Tibial artery (tissue), 4 donors: ENCODE data around the gene CYP27B1.
A peak's percentile ranks its signal among the peaks of the same experiment; 100 is the strongest.

Experiments
- DNase-seq, 2 donors: peaks; one replicate each; pipeline ENCODE4 v3.0.0-alpha.2; 2019
- H3K27ac ChIP-seq, 2 donors: fragments of 200-600 bp; sonication (generic) in 1 of 2; 1 replicate in 1 of 2; 2 replicates in 1 of 2; pipeline ENCODE4 v1.5.1; 2018 to 2019; ENCODE audit warnings: mild to moderate bottlenecking in 1 of 2
- H3K27me3 ChIP-seq, 2 donors: fragments of 200-600 bp; sonication (generic) in 1 of 2; one replicate each; pipeline versions ENCODE4 v1.5.1 to v1.6.0; 2016 to 2019
- H3K36me3 ChIP-seq, 3 donors: fragments of 200-600 bp; sonication (generic) in 2 of 3; one replicate each; pipeline ENCODE4 v1.5.1; 2016 to 2019; ENCODE audit warnings: mild to moderate bottlenecking in 2 of 3
- H3K4me1 ChIP-seq, 4 donors: fragments of 200-600 bp; sonication (generic) in 2 of 4; 1 replicate in 3 of 4; 2 replicates in 1 of 4; pipeline ENCODE4 v1.5.1; 2016 to 2019
- H3K4me3 ChIP-seq, 2 donors: fragments of 200-600 bp; sonication (generic) in 1 of 2; 1 replicate in 1 of 2; 2 replicates in 1 of 2; pipeline ENCODE4 v1.5.1; 2018 to 2019; ENCODE audit warnings: mild to moderate bottlenecking in 2 of 2
- H3K9me3 ChIP-seq, 3 donors: fragments of 200-600 bp; sonication (generic) in 1 of 3; one replicate each; pipeline ENCODE4 v1.5.1; 2016 to 2019
- intact Hi-C: fragments of 100-400 bp; cut with DNase I; formaldehyde crosslinking; loops from one replicate; pipeline ENCODE4 v1.15.0; 2023; ENCODE audit warnings: low total_unique reads
- TF ChIP-seq, protein P1 (sequence below), 2 experiments: fragments of 200-600 bp in 1 of 2; fragments of 450-650 bp in 1 of 2; IDR thresholded peaks; one replicate each; pipeline ENCODE4 v1.5.1; 2017 to 2019; ENCODE audit warnings: antibody characterized with exemption in 2 of 2, mild to moderate bottlenecking in 1 of 2, moderate library complexity in 1 of 2

Gene CYP27B1

DNA sequence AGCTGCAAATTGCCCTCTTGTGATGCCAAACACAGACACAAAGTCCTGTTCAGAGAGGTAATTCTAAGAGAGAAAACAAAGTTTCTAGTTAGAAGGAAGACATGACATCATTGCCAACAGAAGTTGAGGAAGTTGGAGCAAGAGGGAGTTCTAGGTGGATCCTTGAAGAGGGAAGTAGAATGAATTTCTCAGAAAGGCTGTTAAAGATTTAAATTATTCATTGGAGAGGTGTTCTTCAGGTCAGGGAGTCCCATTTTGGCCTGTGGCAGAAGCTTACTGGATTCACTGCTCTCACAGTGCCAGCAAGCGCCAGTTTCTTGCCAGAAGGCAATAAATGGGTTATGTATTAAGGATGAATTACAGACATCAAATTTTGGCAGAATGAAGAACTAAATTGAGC, 31.1 kb upstream of the CYP27B1 start:
- Histone ChIP-seq H3K36me3 (peaks cover 49 to 95% (median 72%) of the 10 kb centered on the region in 3 donors), H3K27me3 (no peaks in the 10 kb centered on the region), H3K4me1 (no peaks in the 10 kb centered on the region), H3K9me3 (no peaks in the 10 kb centered on the region), H3K27ac (no peak overlapping the region), H3K4me3 (no peak overlapping the region)
- intact Hi-C loops, result no loop called here
- TF ChIP-seq, protein P1, sequence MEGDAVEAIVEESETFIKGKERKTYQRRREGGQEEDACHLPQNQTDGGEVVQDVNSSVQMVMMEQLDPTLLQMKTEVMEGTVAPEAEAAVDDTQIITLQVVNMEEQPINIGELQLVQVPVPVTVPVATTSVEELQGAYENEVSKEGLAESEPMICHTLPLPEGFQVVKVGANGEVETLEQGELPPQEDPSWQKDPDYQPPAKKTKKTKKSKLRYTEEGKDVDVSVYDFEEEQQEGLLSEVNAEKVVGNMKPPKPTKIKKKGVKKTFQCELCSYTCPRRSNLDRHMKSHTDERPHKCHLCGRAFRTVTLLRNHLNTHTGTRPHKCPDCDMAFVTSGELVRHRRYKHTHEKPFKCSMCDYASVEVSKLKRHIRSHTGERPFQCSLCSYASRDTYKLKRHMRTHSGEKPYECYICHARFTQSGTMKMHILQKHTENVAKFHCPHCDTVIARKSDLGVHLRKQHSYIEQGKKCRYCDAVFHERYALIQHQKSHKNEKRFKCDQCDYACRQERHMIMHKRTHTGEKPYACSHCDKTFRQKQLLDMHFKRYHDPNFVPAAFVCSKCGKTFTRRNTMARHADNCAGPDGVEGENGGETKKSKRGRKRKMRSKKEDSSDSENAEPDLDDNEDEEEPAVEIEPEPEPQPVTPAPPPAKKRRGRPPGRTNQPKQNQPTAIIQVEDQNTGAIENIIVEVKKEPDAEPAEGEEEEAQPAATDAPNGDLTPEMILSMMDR (IDR thresholded peaks at IDR 0.05), result no peak
- DNase-seq, result no peak

DNA sequence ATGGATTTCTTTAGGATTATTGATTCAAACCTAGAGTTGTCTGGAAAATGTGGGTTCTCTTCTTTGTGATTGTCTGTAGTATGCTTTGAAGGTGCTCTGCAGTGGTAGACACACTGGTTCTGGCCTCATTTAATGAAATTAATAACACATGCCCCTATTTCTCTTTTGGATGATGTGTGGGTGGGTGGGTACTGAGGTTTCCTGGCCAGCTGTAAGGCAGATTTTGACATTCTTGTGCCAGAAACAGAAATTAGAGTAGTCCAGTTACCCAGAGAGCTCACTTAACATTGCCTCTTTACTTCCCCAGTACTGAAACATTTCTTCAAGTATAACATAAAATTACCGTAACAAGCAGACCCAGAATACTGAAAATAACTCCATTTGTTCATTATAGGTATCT, 30.1 kb upstream of the CYP27B1 start:
- TF ChIP-seq, protein P1 (IDR thresholded peaks at IDR 0.05), result no peak
- Histone ChIP-seq H3K9me3 (no peaks in the 10 kb centered on the region), H3K27me3 (no peaks in the 10 kb centered on the region), H3K4me3 (no peak overlapping the region), H3K27ac (no peak overlapping the region), H3K4me1 (no peaks in the 10 kb centered on the region), H3K36me3 (peaks cover 49 to 95% (median 77%) of the 10 kb centered on the region in 3 donors)
- intact Hi-C loops, result no loop called here
- no peak for DNase-seq

DNA sequence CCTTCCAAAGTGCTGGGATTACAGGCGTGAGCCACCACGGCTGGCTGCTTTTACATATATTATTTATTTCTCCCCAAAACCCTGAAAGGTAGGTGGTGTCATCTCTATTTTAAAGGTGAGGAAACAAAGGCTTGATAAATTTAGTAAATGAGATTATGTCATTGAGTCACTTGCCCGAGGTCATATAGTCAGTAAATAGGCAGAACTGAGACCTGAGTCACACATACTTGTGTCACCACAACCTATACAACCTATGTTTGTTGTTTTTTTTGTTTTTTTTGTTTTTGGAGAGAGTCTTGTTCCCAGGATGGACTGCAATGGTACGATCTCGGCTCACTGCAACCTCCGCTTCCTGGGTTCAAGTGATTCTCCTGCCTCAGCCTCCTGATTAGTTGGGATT, 28.5 kb upstream of the CYP27B1 start:
- TF ChIP-seq, protein P1 (IDR thresholded peaks at IDR 0.05), result no peak
- intact Hi-C loops, result no loop called here
- Histone ChIP-seq H3K27ac (no peak overlapping the region), H3K9me3 (no peaks in the 10 kb centered on the region), H3K36me3 (peaks cover 50 to 89% (median 67%) of the 10 kb centered on the region in 3 donors), H3K27me3 (no peaks in the 10 kb centered on the region), H3K4me3 (no peak overlapping the region), H3K4me1 (no peaks in the 10 kb centered on the region)
- DNase-seq, result no peak

DNA sequence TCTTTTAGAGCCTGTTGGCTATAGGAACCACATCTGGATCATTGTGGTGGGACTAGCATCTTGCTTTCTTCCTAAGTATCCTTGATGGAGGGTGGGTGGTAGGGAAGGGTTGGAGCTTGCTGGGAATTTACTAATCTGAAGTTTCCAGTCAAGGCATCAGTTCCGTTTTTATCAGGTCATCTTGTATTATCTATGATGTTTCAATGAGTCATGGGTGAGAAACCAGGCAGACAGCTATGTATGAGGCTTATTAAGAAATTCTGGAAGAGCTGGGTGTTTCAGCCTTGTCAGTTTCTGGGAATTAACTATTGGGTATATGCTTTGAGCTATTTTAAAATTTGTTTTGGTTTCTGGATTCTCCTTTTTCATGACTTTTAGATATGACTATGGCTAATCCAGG, 27.0 kb upstream of the CYP27B1 start:
- no peaks in the 10 kb centered on the region for H3K27me3 ChIP-seq
- no peaks in the 10 kb centered on the region for H3K9me3 ChIP-seq
- H3K36me3 ChIP-seq, result peaks cover 44 to 87% (median 65%) of the 10 kb centered on the region in 3 donors
- H3K27ac ChIP-seq, result no peak overlapping the region
- no peak overlapping the region for H3K4me3 ChIP-seq
- DNase-seq, result no peak
- H3K4me1 ChIP-seq, result no peaks in the 10 kb centered on the region
- TF ChIP-seq, protein P1 (IDR thresholded peaks at IDR 0.05), result no peak
- intact Hi-C loops, result no loop called here

DNA sequence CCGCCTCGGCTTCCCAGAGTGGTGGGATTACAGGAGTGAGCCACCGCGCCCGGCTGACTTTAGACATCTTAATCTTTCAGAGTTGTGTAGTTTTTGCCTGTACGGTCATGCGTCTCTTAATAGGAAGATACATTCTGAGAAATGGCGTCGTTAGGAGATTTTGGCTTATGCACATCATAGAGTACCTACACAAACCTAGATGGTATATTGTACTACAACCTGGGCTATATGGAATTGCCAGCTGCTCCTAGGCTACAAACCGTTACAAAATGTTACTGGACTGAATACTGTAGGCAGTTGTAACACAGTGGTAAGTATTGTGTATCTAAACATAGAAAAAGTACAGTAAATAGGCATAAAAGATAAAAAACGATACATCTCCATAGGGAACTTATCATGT, 17.0 kb upstream of the CYP27B1 start:
- peaks cover 0 to 18% (median 11%) of the 10 kb centered on the region in 4 donors for H3K4me1 ChIP-seq
- no peak for DNase-seq
- peak overlapping the region; percentile 76 to 89 for H3K4me3 ChIP-seq
- no peaks in the 10 kb centered on the region for H3K27me3 ChIP-seq
- H3K9me3 ChIP-seq, result no peaks in the 10 kb centered on the region
- H3K27ac ChIP-seq, result no peak overlapping the region
- H3K36me3 ChIP-seq, result peaks cover 28 to 52% (median 38%) of the 10 kb centered on the region in 3 donors
- intact Hi-C loops, result no loop called here
- TF ChIP-seq, protein P1 (IDR thresholded peaks at IDR 0.05), result no peak

DNA sequence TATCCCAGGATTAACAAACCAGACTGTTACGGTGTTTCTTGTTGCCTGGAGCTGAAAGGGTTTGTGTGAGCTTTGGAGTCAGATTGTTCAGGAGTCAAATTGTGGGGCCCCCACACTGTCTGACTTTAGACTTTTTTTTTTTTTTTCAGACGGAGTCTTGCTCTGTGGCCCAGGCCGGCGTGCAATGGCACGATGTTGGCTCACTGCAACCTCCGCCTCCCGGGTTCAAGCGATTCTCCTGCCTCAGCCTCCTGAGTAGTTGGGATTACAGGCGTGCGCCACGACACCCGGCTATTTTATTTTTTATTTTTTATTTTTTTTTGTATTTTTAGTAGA, 16.6 kb upstream of the CYP27B1 start:
- no peak for DNase-seq
- peaks cover 0 to 18% (median 11%) of the 10 kb centered on the region in 4 donors for H3K4me1 ChIP-seq
- TF ChIP-seq, protein P1 (IDR thresholded peaks at IDR 0.05), result no peak
- H3K36me3 ChIP-seq, result peaks cover 26 to 48% (median 34%) of the 10 kb centered on the region in 3 donors
- no peaks in the 10 kb centered on the region for H3K9me3 ChIP-seq
- no peaks in the 10 kb centered on the region for H3K27me3 ChIP-seq
- intact Hi-C loops, result no loop called here
- H3K4me3 ChIP-seq, result peak overlapping the region; percentile 76 to 89
- peak overlapping the region; percentile 68 to 75 for H3K27ac ChIP-seq
